Choroid plexus epithelial cell (primary cell): ENCODE measurements around the gene LNPK.

Source experiments
- DNase-seq: peaks from one replicate; pipeline ENCODE4 v3.0.0-alpha.2; 2010; ENCODE audit warnings: low read depth
- H3K4me3 ChIP-seq: 2 replicates; pipeline ENCODE4 v1.5.1; 2011; ENCODE audit warnings: low read depth, mild to moderate bottlenecking, control low read depth, low read length, moderate library complexity
- CTCF ChIP-seq: conservative IDR thresholded peaks from 2 replicates; pipeline ENCODE4 v1.5.1; 2011; ENCODE audit warnings: low read depth, mild to moderate bottlenecking, control low read depth, inconsistent platforms, low read length, moderate library complexity

LNPK gene

DNA sequence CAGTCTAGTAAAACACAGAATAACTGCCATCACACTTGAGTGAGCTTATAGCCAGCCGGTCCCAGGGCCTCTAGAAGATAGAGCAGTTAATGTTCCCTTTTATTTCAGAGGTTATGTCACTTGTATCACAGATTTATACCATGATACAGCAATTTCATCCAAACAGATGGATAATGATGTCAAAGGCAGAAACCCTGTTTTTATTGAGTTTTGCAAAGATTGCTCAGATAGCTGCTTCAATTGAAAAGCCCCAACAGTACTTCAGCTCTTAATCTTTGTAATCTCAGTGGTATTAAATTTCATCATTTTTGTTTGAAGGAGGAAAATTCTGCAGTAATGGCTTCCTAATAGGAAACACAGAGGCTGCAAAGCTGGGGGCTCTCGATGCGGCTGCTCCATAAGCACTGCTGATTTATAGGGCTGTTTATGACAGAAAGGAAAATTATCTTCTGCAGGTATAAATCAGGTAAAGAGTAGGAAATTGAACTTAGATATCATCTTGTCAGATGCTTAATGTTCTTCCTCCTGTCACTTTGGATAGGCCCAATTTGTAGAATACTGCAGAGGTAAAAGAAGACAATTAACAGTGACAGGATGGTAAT is 112.3 kb downstream of the LNPK start:
- TF ChIP-seq CTCF: no peak
- DNase-seq: no peak
- H3K4me3 ChIP-seq: no peak overlapping the region

GRCh38 chr2:175887776-175888175 is 114.3 kb downstream of the LNPK start:
- DNase-seq: no peak
- no peak overlapping the region for H3K4me3 ChIP-seq
- no peak for TF ChIP-seq CTCF

- DNase-seq: no peak
- no peak for TF ChIP-seq CTCF
- no peak overlapping the region for H3K4me3 ChIP-seq
These were observed 117.2 kb downstream of the LNPK start for GRCh38 chr2:175884697-175885393.

GRCh38 chr2:175883586-175884194 is 118.4 kb downstream of the LNPK start:
- TF ChIP-seq CTCF: no peak
- no peak overlapping the region for H3K4me3 ChIP-seq
- DNase-seq: no peak

GRCh38 chr2:175879679-175880078 is 122.4 kb downstream of the LNPK start:
- no peak overlapping the region for H3K4me3 ChIP-seq
- DNase-seq: no peak
- TF ChIP-seq CTCF: no peak

- H3K4me3 ChIP-seq: no peak overlapping the region
- DNase-seq: peak; percentile 4
- TF ChIP-seq CTCF: no peak
These were observed 124.1 kb downstream of the LNPK start for GRCh38 chr2:175877845-175878544.
